GM12865 (cell line): ENCODE data around the gene PODNL1.
A peak's percentile ranks its signal among the peaks of the same experiment; 100 is the strongest.

Source experiments
- DNase-seq: peaks from one replicate; pipeline ENCODE4 v3.0.0; 2010; ENCODE audit warnings: low read depth
- H3K4me3 ChIP-seq: 2 replicates; pipeline ENCODE4 v1.5.1; 2011; ENCODE audit warnings: mild to moderate bottlenecking, low read depth, low read length, control low read depth
- TF ChIP-seq, protein P1 (sequence below): IDR thresholded peaks from 2 replicates; pipeline ENCODE4 v1.5.1; 2011; ENCODE audit warnings: low read length, control low read depth, low read depth, inconsistent platforms; ENCODE audit not compliant: insufficient read depth; ENCODE audit errors: missing control alignments

PODNL1 gene

DNA sequence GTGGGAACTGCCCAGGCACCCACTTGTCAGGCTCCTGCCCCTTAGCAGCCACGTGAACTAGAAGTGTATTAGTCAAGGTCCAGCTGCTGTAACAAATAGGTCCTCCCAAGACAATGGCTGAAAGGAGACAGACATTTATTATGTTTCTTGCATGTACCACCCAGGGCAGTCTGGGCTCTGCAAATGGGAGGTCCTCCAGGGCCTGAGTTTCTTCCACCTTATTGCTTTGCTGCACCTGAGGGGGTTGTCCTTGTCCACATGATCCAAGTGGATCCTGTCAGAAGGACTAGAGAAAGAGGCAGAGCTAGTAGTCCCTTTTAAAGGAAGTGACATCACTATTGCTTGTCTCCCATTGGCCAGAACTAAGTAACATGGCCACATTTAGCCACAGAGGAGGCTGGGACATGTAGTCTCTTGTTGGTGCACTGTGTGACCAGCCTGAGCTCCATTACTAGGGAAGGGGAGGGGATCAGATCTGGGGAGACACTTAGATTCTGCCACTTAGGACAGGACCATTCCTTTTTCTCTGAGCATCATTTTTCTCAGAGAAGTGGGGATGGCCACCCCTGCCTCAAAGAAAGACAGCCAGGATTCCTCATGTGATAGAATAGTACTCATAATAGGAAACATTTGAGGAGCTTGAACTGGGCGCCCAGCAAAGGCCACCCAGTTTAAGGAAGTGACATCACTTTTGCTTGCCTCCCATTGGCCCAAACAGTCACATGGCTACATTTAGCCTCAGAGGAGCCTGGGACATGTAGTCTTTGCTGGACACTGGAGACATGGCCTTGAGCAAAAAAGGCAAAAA, 17.1 kb downstream of the PODNL1 start:
- TF ChIP-seq, protein P1, sequence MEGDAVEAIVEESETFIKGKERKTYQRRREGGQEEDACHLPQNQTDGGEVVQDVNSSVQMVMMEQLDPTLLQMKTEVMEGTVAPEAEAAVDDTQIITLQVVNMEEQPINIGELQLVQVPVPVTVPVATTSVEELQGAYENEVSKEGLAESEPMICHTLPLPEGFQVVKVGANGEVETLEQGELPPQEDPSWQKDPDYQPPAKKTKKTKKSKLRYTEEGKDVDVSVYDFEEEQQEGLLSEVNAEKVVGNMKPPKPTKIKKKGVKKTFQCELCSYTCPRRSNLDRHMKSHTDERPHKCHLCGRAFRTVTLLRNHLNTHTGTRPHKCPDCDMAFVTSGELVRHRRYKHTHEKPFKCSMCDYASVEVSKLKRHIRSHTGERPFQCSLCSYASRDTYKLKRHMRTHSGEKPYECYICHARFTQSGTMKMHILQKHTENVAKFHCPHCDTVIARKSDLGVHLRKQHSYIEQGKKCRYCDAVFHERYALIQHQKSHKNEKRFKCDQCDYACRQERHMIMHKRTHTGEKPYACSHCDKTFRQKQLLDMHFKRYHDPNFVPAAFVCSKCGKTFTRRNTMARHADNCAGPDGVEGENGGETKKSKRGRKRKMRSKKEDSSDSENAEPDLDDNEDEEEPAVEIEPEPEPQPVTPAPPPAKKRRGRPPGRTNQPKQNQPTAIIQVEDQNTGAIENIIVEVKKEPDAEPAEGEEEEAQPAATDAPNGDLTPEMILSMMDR = no peak
- peak; percentile 71 for DNase-seq
- no peak overlapping the region for H3K4me3 ChIP-seq

GRCh38 chr19:13920524-13920923, 17.7 kb downstream of the PODNL1 start:
- DNase-seq = no peak
- TF ChIP-seq, protein P1 = no peak
- no peak overlapping the region for H3K4me3 ChIP-seq

- TF ChIP-seq, protein P1 = no peak
- no peak for DNase-seq
- H3K4me3 ChIP-seq = no peak overlapping the region
Measured at GRCh38 chr19:13918726-13919411, 19.3 kb downstream of the PODNL1 start.

DNA sequence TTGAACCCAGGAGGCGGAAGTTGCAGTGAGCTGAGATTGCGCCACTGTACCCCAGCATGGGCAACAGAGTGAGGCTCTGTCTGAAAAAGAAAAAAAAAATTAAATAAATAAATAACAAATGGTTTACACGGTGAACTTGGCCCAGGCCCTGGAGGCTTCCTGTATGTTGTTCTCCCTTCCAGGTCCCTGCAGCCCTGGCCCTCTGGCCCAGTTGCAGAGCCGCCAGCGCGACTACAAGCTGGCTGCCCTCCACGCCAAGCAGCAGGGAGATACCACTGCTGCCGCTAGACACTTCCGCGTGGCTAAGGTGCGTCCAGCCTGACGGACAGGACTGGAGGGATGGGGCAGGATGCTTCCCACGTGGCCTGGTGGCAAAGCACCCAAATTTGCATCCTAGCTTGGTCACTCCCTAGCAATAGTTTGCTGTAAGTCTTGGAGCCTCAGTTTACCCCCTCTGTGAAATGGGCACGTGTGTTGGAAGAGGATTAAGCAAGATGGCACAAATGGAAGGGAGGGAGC, 20.3 kb downstream of the PODNL1 start:
- TF ChIP-seq, protein P1 = no peak
- no peak for DNase-seq

GRCh38 chr19:13914777-13915176, 23.4 kb downstream of the PODNL1 start:
- no peak overlapping the region for H3K4me3 ChIP-seq
- TF ChIP-seq, protein P1 = no peak
- no peak for DNase-seq

More for the DNA sequence above, 20.3 kb downstream of the PODNL1 start:
- H3K4me3 ChIP-seq = no peak overlapping the region

- no peak overlapping the region for H3K4me3 ChIP-seq
- DNase-seq = no peak
- TF ChIP-seq, protein P1 = no peak
Measured at GRCh38 chr19:13913352-13913751, 24.9 kb downstream of the PODNL1 start.

DNA sequence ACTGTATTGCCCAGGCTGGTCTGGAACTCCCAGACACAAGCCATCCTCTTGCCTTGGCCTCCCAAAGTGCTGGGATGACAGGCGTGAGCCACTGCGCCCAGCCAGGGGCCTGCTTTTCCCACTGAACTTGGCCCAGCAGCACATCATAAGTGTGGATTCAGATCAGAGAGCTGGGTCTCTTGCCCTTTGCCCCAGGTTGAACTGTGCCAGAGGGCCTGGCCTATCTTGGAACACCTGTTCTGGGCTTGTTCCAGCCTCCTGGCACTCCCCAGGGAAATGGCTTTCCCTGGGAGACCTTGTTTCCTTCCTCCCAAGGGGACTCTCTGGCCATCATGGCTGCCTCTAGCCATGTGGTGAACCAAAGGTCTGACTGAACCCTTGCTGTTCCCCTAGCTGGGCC, 28.8 kb downstream of the PODNL1 start:
- TF ChIP-seq, protein P1 = no peak
- no peak for DNase-seq
- no peak overlapping the region for H3K4me3 ChIP-seq
